GM10847 (cell line): ENCODE measurements around the gene CRYZL1.
A peak's percentile ranks its signal among the peaks of the same experiment; 100 is the strongest.

ENCODE experiments used
- POLR2A ChIP-seq: IDR thresholded peaks from 2 replicates; pipeline ENCODE4 v1.6.1; 2011; ENCODE audit not compliant: insufficient read length; ENCODE audit errors: extremely low read depth

Gene CRYZL1

GRCh38 chr21:33648555-33648954 is 7.0 kb upstream of the CRYZL1 start:
- TF ChIP-seq POLR2A, result no peak

- no peak for TF ChIP-seq POLR2A
Measured at GRCh38 chr21:33647587-33647986, 6.0 kb upstream of the CRYZL1 start.

GRCh38 chr21:33645730-33646129 is 4.2 kb upstream of the CRYZL1 start:
- TF ChIP-seq POLR2A, result no peak

GRCh38 chr21:33644383-33645074 is 3.0 kb upstream of the CRYZL1 start:
- TF ChIP-seq POLR2A, result no peak

- no peak for TF ChIP-seq POLR2A
Measured at GRCh38 chr21:33643658-33644311, 2.2 kb upstream of the CRYZL1 start.

GRCh38 chr21:33642896-33643657 is 1.5 kb upstream of the CRYZL1 start:
- TF ChIP-seq POLR2A, result no peak

- peak; percentile 10 for TF ChIP-seq POLR2A
Measured at GRCh38 chr21:33642027-33642895, 720 bp upstream of the CRYZL1 start, which contains the start of gene ITSN1. Gene ITSN1 (plus strand): TSS chr21:33642501. CDS start chr21:33718829, 76,328 bp downstream.

- no peak for TF ChIP-seq POLR2A
Measured at GRCh38 chr21:33640697-33641351, 717 bp downstream of the CRYZL1 start.

- TF ChIP-seq POLR2A, result no peak
Measured at GRCh38 chr21:33634254-33634653, 7.3 kb downstream of the CRYZL1 start.

- TF ChIP-seq POLR2A, result no peak
Measured at GRCh38 chr21:33622253-33622652, 19.3 kb downstream of the CRYZL1 start.

- TF ChIP-seq POLR2A, result no peak
Measured at GRCh38 chr21:33619726-33620125, 21.8 kb downstream of the CRYZL1 start.

GRCh38 chr21:33618407-33618806 is 23.1 kb downstream of the CRYZL1 start:
- no peak for TF ChIP-seq POLR2A

GRCh38 chr21:33611006-33611744 is 30.4 kb downstream of the CRYZL1 start:
- no peak for TF ChIP-seq POLR2A

- TF ChIP-seq POLR2A, result no peak
Measured at GRCh38 chr21:33608559-33608958, 33.0 kb downstream of the CRYZL1 start.

- no peak for TF ChIP-seq POLR2A
Measured at GRCh38 chr21:33598051-33598450, 43.5 kb downstream of the CRYZL1 start.
